ENCODE measurements around the gene PPP2R2C. TPM values are rescaled to one million over a fixed set of nuclear protein-coding genes. Genes with fewer than 3 reads are reported as not detected.

Gene PPP2R2C
- total RNA-seq, 2 donors from 2014 or later, result 0.14 to 0.41 TPM

DNA sequence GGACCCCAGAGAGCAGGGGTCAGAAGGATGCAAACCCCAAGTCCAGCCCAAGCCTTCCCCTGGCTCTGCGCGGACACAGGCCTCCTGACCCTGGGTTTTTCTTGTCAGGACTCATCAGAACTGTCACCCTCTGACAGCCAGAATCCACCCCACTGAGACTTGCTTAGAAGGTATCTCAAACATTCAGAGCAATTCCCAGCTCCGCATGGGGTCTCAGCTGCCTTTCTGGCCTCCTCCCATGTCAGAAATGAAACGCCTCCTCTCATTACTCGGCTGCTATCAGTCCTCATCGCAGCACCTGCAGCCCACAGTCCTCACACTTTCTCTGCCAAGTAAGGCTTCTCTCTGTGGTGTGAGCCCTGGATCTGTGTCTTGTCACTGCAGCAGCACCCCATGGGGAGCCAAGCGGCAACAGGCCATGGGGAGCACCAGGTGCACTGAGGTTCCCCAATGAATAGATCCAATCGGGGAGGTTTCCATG, 105.0 kb downstream of the PPP2R2C start:
- Histone ChIP-seq H3K27me3 (replicated peaks; ENCODE audit: insufficient read depth) (no peaks in the 10 kb centered on the region), H3K36me3 (no peaks in the 10 kb centered on the region), H3K27ac (no peak overlapping the region), H3K4me3 (no peak overlapping the region), H3K9me3 (no peaks in the 10 kb centered on the region), H3K4me1 (ENCODE audit: control insufficient read depth in 1 of 2, low read depth in 2 of 2) (no peaks in the 10 kb centered on the region)
- ATAC-seq (ENCODE audit: insufficient number of reproducible peaks, low FRiP score, low read depth), result no peak
- TF ChIP-seq, protein P1, sequence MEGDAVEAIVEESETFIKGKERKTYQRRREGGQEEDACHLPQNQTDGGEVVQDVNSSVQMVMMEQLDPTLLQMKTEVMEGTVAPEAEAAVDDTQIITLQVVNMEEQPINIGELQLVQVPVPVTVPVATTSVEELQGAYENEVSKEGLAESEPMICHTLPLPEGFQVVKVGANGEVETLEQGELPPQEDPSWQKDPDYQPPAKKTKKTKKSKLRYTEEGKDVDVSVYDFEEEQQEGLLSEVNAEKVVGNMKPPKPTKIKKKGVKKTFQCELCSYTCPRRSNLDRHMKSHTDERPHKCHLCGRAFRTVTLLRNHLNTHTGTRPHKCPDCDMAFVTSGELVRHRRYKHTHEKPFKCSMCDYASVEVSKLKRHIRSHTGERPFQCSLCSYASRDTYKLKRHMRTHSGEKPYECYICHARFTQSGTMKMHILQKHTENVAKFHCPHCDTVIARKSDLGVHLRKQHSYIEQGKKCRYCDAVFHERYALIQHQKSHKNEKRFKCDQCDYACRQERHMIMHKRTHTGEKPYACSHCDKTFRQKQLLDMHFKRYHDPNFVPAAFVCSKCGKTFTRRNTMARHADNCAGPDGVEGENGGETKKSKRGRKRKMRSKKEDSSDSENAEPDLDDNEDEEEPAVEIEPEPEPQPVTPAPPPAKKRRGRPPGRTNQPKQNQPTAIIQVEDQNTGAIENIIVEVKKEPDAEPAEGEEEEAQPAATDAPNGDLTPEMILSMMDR (IDR thresholded peaks at IDR 0.05), result no peak
- DNase-seq (ENCODE audit: low spot score), result no peak

DNA sequence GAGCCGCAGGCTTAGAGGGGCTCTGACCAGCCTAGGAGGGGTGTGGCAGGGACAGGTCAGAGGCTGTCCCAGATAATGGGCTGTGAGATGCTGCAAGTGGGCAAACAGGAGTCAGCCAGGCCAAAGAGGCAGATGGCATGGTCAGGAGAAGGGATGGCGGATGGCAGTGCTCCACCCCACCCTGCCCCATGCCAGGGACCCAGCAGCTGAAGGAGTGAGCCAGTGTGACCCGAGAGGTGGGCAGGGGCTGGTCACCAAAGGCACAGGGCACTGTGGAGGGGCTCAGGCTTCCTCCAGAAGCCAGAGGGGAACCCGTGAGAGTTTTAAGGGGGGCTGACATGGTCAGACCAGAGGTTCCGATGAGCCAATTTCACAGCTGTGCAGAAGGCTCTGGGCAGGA, 105.8 kb downstream of the PPP2R2C start:
- Histone ChIP-seq H3K27me3 (replicated peaks; ENCODE audit: insufficient read depth) (no peaks in the 10 kb centered on the region), H3K4me1 (ENCODE audit: control insufficient read depth in 1 of 2, low read depth in 2 of 2) (no peaks in the 10 kb centered on the region), H3K27ac (no peak overlapping the region), H3K36me3 (no peaks in the 10 kb centered on the region), H3K9me3 (no peaks in the 10 kb centered on the region), H3K4me3 (no peak overlapping the region)
- ATAC-seq (ENCODE audit: insufficient number of reproducible peaks, low FRiP score, low read depth) (no peak), DNase-seq (ENCODE audit: low spot score) (no peak)
- TF ChIP-seq, protein P1 (IDR thresholded peaks at IDR 0.05), result no peak

DNA sequence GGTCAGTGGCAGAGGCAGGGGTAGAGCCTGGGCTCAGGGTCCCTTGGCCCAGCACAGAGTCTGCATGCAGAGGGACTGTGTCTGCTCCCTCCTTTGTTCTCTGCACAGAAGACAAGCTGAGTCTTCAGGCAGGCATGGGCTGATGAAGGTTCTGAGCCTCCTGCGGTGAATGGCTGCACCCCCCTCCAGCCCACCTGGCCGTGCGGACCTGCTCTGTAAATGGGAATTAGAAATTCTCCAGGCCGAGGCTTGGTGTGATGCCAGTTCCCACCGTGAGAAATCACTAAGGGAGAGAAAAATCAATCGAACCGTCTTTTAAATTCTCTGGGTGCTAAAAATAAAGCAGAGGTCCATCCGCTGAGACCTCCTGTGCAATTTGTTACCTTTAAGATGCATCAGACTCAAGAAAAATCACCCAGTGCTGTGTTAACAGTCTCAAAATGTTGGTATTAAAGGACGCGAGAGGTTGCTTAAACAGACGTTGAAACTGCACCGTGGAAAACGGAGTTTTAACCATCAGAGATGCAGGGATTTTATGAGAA, 106.8 kb downstream of the PPP2R2C start:
- TF ChIP-seq, protein P1 (IDR thresholded peaks at IDR 0.05), result no peak
- H3K9me3 ChIP-seq, result no peaks in the 10 kb centered on the region
- H3K27me3 ChIP-seq (replicated peaks; ENCODE audit: insufficient read depth), result no peaks in the 10 kb centered on the region
- no peak overlapping the region for H3K27ac ChIP-seq
- H3K4me3 ChIP-seq, result no peak overlapping the region
- H3K36me3 ChIP-seq, result no peaks in the 10 kb centered on the region
- no peaks in the 10 kb centered on the region for H3K4me1 ChIP-seq (ENCODE audit: control insufficient read depth in 1 of 2, low read depth in 2 of 2)
- DNase-seq (ENCODE audit: low spot score) (no peak), ATAC-seq (ENCODE audit: insufficient number of reproducible peaks, low FRiP score, low read depth) (no peak)

DNA sequence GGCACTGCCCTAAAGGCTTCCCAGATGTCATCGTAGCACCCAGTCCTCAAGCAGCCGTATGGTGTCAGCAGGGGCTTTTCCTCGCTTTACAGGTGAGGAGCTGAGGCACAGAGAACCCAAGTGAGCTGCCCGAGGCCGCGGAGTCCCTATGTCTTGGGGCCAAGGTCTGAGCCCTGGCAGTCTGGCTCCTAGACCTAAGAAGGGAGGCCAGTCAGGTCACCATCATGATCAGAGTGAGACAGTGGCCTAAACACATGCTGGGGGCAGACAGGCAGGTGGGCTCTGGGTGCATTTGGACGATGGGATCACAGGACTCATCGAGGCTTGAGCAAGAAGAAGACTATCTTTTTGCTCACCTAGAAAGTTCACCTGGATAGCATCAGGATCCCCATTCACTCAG, 107.8 kb downstream of the PPP2R2C start:
- no peak overlapping the region for H3K27ac ChIP-seq
- TF ChIP-seq, protein P1 (IDR thresholded peaks at IDR 0.05), result no peak
- no peaks in the 10 kb centered on the region for H3K4me1 ChIP-seq (ENCODE audit: control insufficient read depth in 1 of 2, low read depth in 2 of 2)
- H3K4me3 ChIP-seq, result no peak overlapping the region
- H3K27me3 ChIP-seq (replicated peaks; ENCODE audit: insufficient read depth), result no peaks in the 10 kb centered on the region
- no peak for ATAC-seq (ENCODE audit: insufficient number of reproducible peaks, low FRiP score, low read depth)
- no peak for DNase-seq (ENCODE audit: low spot score)
- H3K9me3 ChIP-seq, result no peaks in the 10 kb centered on the region
- H3K36me3 ChIP-seq, result no peaks in the 10 kb centered on the region

DNA sequence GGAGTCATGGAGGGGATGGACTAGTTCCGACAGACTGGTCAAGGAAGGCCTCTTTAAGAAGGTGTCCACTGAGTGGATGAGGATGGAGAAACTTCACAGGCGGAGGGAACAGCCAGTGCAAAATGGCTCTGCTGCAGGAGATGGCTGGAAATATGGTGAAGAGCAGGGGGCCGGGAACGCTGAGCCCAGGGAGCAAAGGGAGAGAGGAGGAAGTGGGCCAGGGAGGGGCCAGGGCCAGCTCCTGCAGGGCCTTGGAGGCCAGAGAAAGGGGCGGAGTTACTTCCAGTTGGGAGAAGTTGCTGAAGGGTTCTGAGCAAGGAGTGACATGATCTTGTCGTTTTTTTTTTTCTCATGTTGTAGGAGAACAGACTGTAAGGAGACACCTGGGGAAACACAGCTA, 108.3 kb downstream of the PPP2R2C start:
- no peaks in the 10 kb centered on the region for H3K4me1 ChIP-seq (ENCODE audit: control insufficient read depth in 1 of 2, low read depth in 2 of 2)
- H3K4me3 ChIP-seq, result no peak overlapping the region
- no peaks in the 10 kb centered on the region for H3K36me3 ChIP-seq
- TF ChIP-seq, protein P1 (IDR thresholded peaks at IDR 0.05), result no peak
- H3K27me3 ChIP-seq (replicated peaks; ENCODE audit: insufficient read depth), result no peaks in the 10 kb centered on the region
- no peak for DNase-seq (ENCODE audit: low spot score)
- ATAC-seq (ENCODE audit: insufficient number of reproducible peaks, low FRiP score, low read depth), result no peak
- no peak overlapping the region for H3K27ac ChIP-seq
- H3K9me3 ChIP-seq, result no peaks in the 10 kb centered on the region
